RWPE1 (cell line): Measurements from ENCODE around the gene KAZN.
"Not testable (repeated sequence)": the region's sequence is repeated elsewhere in the genome, so short reads cannot be mapped to it uniquely, and the experiment has no call there.

Source experiments
- CTCF ChIA-PET: fragments of 350-600 bp; sonication (Branson Sonifier 250); formaldehyde crosslinking; extraction: SDS; loops from one replicate; lab custom pipeline; 2021; lab: Yijun Ruan, JAX
- POLR2A ChIA-PET: fragments of 400-600 bp; formaldehyde crosslinking; extraction: SDS; loops from one replicate; lab custom pipeline; 2020; ENCODE audit warnings: antibody characterized with exemption; ENCODE audit not compliant: low non-redundant PET; lab: Yijun Ruan, JAX
- DNase-seq: peaks from one replicate; pipeline ENCODE4 v3.0.0; 2012; ENCODE audit warnings: low spot score
- H3K27ac ChIP-seq: fragments of 450-650 bp; 2 replicates; pipeline ENCODE4 v1.5.1; 2017
- TF ChIP-seq, protein P1 (sequence below): fragments of 450-650 bp; conservative IDR thresholded peaks from 2 replicates; pipeline ENCODE4 v1.5.1; 2017; ENCODE audit warnings: low read depth, mild to moderate bottlenecking

The KAZN gene

DNA sequence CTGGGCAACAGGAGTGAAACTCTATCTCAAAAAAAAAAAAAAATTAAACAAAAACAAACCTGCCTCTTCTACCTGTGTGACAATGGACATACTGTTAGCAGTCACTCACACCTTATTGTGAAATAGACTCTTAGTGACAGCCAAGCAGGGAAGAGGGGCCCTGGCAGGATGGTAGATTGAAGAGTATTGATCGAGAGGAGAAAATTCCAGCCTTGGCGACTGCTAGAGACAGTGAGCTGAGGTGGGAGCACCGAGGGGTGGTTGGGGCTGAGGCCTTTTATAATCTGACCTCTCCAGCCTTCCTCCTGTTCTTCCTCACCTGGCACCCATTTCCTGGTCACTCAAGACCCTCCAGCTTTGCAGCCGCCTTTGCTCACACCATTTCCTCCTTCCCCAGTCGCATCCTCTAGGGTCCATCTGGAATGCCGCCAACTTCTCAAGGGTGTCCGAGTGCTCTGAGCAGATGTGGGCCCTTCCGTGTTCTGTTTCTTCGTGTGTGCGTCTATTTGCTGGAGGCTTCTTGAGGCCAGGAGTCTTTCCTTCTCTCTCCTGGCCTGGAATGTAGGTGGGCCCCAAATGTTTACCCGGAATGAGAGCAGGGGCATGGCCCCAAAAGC, 358.2 kb downstream of the KAZN start:
- no peak for DNase-seq
- TF ChIP-seq, protein P1, sequence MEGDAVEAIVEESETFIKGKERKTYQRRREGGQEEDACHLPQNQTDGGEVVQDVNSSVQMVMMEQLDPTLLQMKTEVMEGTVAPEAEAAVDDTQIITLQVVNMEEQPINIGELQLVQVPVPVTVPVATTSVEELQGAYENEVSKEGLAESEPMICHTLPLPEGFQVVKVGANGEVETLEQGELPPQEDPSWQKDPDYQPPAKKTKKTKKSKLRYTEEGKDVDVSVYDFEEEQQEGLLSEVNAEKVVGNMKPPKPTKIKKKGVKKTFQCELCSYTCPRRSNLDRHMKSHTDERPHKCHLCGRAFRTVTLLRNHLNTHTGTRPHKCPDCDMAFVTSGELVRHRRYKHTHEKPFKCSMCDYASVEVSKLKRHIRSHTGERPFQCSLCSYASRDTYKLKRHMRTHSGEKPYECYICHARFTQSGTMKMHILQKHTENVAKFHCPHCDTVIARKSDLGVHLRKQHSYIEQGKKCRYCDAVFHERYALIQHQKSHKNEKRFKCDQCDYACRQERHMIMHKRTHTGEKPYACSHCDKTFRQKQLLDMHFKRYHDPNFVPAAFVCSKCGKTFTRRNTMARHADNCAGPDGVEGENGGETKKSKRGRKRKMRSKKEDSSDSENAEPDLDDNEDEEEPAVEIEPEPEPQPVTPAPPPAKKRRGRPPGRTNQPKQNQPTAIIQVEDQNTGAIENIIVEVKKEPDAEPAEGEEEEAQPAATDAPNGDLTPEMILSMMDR = no peak
- ChIA-PET POLR2A (no interaction called here), CTCF (no interaction called here)
- H3K27ac ChIP-seq = no peak overlapping the region

DNA sequence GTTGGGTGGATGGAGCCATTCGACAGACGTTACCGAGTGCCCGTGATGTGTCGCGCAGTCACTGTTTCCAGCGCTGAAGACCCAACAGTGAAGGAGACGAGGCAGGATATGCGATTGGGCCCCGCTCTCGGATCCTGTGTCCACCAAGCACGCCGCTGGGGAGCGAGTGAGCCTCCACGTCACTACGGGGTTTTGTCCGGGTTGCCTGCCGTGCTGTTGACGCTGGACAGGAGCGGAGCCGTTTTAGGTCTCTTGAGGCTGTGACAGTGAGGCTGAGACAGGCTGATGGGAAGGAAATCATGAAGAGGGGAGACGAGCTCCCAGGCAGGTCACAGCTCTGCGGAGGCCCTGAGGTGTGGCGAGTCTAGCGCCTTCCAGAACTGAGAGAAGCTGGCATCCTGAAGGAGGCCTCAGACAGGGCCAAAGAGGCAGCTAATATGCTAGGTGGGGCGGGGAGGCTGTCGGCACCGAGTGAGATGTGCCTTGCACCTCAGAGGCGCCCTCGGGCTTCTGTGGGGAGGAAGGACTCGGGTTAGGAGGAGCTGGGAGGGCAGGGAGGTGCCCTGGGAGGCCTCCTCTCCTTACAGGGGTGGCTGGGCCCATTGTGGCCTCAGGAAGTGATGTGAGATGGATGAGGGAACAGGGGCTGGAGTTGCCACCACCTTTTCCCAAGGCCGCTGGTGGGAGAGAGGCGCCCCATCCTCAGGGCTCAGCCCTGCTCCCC, 359.1 kb downstream of the KAZN start:
- POLR2A ChIA-PET = no interaction called here
- no peak for DNase-seq
- no peak overlapping the region for H3K27ac ChIP-seq
- CTCF ChIA-PET = no interaction called here
- TF ChIP-seq, protein P1 = no peak

DNA sequence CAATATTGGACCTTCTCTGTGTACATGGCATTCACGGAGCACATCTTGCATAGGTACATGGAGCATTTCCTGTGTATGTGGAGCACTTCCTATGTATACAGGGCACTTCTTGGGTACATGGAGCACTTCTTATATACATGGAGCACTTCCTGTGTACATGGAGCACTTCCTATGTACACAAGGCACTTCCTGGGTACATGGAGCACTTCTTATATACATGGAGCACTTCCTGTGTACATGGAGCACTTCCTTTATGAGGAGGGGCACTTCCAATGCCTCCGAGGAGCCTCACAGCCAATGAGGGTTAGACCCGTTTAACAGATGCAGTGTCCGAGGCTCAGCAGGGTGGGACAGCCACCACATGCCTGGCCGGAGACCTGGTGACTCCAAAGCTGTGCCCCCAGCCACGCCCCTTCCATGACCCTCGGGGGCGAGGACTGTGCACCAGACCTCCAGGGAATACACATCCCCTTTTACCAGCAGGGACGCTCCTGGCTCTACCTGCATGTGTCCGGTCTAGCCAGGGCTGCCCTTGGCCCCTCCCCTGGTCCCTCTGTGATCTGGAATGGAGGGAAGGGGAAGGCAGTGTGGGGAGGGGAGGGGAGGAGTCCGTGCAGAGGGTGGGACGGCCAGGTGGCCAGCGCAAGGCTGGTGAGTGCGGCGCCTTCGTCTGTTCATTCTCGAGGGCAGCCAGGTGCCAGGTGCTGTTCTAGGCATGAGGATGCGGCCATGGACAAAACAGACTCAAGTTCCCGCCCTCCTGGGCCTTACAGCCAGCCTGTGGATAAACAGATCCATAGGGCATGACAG, 360.0 kb downstream of the KAZN start:
- CTCF ChIA-PET = no interaction called here
- no peak overlapping the region for H3K27ac ChIP-seq
- POLR2A ChIA-PET = no interaction called here
- DNase-seq = no peak
- TF ChIP-seq, protein P1 = no peak

DNA sequence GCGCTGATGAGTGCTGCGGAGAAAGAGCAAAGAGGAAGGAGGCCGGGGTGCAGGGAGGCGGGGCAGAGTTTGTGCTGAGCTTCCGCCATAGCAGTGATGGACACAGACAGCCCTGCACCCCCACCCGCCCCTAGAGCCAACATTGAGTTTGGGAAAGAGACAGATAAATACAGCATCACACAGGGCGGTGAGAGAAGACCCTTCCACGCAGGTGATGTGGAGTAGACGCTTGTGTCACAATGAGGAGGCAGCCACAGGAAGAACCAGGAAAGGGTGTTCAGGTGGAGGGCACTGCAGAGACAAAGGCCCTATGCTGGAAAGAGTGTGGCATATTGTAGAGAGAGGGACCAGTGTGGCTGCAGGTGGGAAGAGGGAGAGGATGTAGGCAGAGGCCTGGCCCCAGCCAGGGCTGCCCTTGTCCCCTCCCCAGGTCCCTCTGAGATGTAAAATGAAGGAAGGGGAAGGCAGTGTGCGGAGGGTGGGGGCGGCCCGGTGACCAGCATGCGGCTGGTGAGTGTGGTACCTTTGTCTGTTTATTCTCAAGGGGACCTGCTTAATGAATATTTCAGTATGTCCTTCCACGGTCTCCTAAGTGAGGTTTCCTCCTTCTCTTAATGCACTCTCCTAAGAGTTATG, 360.7 kb downstream of the KAZN start:
- ChIA-PET CTCF (no interaction called here), POLR2A (no interaction called here)
- DNase-seq = no peak
- TF ChIP-seq, protein P1 = no peak
- no peak overlapping the region for H3K27ac ChIP-seq

DNA sequence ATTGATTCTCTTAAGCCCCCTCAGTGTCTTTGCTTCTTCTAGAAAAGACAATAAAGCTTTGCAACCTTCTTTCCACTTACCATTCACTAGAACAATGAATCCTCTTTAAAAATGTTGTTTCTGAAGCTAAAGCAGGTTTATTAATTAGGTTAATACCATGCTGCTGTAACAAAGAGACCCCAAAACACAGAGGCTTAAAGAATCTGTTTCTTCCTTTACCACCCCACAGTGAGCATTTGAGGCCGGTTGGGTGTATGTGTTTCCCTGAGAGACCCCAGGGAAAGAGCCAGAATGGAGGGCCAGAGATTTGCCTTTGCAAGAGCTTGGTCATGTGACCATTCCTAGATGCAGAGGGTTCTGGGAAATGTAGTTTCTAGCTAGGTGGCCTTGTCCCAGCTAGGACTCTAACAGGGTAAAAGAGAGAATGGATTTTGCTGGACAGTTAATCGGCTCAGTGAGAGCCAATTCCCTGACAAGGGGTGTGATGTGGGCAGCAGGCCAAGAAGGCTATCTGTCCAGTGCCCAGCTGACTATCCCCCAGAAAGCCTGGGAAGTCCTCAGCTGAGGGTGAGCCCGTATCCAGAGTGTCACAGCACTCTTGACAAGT, 363.3 kb downstream of the KAZN start:
- ChIA-PET CTCF (no interaction called here), POLR2A (no interaction called here)
- DNase-seq = no peak
- no peak overlapping the region for H3K27ac ChIP-seq
- TF ChIP-seq, protein P1 = no peak

DNA sequence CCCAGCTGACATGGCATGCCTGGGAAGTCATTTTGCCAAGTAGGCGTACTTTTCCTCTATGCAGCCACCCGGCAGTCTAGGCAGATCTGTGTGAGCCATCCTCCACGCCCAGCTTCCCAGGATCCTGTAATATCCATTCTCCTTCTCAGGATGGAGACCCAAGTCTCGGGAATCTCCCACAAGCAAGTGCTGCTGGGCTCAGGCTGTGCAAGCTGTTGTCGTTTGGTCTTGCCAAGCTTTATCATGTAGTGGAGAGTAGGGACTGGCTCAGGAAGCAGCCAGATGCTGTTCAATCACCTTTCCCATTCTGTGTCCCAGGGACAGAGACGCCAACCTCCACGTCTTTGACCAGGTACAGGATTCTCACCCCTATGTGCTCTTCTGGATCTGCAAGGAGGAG, 363.9 kb downstream of the KAZN start:
- DNase-seq = no peak
- H3K27ac ChIP-seq = no peak overlapping the region
- CTCF ChIA-PET = no interaction called here
- TF ChIP-seq, protein P1 = no peak
- POLR2A ChIA-PET = interaction anchor here (0.5 kb wide), 1 partner anchor 9 kb away, joined by 12 read pairs; no protein-coding TSS in a partner anchor

DNA sequence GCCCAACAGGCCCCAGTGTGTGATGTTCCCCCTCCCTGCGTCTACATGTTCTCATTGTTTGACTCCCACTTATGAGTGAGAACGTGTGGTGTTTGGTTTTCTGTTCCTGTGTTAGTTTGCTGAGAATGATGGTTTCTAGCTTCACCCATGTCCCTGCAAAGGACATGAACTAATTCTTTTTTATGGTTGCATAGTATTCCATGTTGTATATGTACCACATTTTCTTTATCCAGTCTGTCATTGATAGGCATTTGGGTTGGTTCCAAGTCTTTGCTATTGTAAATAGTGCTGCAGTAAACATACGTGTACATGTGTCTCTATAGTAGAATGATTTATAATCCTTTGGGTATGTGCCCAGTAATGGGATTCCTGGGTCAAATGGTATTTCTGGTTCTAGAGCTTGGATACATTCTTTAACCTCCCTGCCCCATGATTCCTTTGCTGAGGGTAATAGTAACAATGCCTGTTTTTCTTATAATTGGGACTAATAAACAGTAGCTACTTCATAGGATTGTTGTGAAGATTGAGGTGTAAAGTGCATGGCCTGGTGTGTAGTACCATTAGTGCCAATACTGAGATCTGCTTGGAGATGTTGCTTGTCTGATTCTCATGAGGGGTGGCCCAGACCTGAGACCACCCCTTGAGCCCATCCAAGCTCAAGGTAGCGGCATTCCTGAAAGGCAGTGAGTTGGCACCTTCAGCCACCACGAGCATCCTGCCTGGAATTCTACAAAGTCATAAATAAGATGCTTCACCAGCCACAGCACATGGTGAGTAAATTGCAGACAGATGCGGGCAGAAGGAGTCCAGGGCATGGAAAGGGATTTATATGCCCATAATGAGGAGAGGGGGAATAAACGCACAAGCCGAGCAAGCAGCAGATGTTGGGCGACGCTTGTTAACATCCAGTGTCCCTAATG, 365.6 kb downstream of the KAZN start:
- CTCF ChIA-PET = interaction anchor here (0.8 kb wide), 1 partner anchor 16 kb away, joined by 5 read pairs; no protein-coding TSS in a partner anchor
- DNase-seq, H3K27ac ChIP-seq, POLR2A ChIA-PET: not testable (repeated sequence)
